ENCODE results near the gene DMRT1.

The DMRT1 gene

DNA sequence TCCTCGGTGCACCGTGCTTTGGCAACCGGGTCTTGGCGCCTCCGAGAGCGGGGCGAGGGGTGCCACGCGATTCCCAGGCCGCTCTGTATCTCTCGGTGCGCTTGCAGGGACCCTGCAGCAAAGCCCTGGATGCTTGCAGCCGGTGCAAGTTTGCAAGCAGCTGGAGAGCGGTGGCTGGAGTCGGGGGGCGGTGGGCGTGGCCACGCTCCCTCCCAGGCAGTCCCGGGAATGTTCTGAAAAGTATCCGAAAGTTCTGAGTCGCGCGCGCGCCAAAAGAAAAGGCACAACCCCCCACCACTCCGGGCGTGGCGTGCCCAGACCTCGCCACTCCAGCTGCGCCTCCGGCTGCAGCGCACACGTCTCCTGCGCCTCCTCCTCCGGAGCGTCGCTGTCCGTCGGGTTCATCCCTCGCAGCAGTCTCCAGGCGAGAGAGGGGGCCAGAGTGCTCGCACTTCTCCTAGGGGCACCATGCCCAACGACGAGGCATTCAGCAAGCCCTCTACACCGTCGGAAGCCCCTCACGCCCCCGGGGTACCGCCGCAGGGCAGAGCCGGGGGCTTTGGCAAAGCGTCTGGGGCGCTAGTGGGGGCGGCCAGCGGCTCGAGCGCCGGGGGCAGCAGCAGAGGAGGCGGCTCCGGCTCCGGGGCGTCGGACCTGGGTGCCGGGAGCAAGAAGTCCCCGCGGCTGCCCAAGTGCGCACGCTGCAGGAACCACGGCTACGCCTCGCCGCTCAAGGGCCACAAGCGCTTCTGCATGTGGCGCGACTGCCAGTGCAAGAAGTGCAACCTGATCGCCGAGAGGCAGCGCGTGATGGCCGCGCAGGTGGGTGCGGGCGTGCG is at the start of gene DMRT1:
TSS of gene DMRT1 (plus strand) at position 327 of the 839 bp plus-strand sequence. CDS start at position 469, 142 bp downstream.
- no peak for DNase-seq (ENCODE audit: low read depth in 3 of 3, low spot score in 1 of 3)

DNA sequence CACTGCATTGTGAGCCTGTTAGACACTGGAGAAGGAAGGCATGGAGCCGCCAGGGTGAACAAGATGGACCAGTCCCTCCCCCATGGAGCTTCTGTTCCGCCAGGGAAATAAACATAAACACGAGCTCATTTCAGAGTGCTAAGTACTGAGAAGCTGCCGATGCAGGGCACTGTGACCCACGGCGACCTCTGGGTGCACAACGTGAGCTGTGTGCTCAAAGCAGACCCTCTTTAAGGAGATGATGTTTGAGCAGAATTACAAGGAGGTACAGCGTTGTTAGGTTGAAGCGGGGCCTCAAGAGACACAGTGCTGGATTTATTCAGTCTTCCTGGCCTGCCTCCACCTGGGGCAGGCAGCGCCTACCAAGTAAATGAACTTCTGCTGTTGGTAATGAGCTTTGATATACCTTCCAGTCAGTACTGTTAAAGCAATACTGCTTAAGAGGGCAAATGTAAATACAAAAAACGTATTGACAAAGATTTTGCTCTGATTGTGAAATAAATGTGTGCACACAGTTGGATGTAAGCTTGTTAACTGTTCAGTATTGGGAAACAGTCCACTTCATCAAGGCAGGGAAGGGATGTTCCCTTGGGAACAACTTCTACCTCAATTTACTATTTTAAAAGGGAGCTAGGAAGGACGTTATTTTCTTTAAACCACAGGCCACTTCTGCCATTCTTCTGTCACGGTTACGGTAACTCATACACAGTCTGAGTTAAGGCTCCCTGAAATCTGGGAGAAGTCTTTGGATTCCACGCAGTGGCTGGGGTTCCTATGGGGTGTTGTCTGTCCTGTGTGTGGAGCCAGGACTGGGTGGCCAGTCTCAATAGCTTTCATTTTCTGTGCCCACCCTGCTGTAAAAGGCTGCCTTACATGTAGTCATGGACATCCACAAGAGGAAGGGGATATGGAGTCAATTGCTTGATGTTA is 48.9 kb upstream of the DMRT1 start:
- DNase-seq (ENCODE audit: low read depth in 3 of 3, low spot score in 1 of 3): no peak

DNA sequence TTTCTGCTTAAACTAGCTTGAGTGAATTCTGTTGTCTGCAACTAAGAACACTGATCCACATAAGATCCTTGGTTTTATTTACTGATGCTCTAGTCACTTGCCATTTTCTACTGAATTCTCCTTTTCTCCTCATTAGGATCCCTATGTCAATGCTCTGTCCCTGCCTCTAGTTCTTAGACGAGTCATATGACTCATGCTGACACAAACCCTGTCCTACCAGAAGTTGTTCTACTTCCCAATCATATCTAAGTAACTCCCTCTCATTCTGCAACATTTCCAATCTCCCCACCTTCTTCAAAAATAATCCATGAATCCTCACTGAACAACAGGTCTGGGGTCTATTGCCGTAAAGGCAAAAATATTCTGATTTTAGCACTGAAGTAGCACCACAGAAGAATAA is 47.1 kb upstream of the DMRT1 start:
- no peak for DNase-seq (ENCODE audit: low read depth in 3 of 3, low spot score in 1 of 3)

DNA sequence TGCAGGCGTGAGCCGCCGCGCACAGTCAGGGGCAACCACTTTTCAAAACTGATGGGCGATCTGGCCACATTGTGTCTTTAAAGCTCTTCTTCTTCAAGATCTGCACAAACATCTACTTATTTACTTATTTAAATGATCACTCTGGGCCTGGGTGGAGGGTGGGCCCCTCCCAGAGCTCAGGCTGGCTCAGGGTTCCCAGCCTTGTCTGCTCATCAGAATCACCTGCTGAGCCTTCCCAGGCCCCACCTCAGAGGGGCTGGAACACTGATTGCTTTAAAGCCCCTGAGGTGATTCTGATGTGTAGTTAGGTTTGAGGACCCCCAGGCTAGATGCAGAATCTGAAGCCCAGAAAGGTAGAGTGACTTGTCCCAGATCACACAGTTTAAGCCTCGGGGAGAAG is 45.6 kb upstream of the DMRT1 start:
- DNase-seq (ENCODE audit: low read depth in 3 of 3, low spot score in 1 of 3): no peak

DNA sequence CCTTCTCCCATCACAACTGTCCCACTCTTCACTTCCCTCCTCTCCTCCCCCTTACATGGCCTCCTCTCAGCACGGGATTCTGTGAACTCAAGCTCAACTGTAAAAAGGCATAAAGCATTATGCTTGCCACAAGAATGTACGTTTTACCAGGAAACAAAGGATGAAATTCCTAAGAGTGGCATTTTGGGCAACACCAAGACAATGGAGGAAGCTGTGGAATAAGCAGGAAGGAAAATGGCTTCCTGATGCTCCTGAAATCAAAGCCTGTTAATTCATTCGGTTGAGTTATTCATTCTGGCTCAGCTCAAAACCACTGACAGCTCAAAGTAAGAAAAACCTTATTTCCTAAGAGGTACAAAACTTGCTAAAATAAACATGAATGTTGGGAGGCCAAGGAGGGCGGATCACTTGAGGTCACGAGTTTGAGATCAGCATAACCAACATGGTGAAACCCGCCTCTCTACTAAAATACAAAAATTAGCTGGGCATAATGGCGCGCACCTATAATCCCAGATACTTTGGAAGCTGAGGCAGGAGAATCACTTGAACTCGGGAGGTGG is 40.8 kb upstream of the DMRT1 start:
- no peak for DNase-seq (ENCODE audit: low read depth in 3 of 3, low spot score in 1 of 3)

DNA sequence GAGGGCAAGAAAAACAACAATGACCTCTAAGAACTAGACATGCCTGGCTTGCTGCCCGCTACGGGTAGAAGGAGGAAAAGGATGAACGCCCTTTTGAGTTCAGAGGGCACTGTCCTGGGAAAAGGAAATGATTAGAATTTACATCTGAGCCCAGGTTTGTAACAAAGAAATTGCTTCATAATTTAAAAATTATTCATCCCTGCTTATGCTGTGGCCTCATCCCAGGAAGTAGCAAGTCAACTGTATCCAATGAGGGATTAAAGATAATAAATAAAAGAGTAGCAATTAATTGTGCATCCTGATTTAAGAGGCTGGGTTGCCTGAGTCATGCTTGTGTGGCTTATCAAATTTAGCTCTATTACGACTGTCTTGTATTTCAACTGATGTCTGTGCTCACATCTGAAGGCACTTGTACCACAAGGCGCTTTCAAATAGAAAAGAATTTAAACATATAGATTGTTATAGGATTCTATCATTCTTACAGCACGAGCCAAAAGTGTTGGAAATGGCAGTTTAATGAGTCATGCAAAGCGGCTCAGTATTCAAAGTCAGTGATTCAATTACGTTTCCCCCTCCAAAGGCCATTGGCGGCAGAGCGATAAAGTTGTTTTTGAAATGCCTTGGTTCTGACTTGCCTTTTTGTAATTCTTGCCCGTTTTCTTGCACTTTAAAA is 40.0 kb upstream of the DMRT1 start:
- DNase-seq (ENCODE audit: low read depth in 3 of 3, low spot score in 1 of 3): no peak

DNA sequence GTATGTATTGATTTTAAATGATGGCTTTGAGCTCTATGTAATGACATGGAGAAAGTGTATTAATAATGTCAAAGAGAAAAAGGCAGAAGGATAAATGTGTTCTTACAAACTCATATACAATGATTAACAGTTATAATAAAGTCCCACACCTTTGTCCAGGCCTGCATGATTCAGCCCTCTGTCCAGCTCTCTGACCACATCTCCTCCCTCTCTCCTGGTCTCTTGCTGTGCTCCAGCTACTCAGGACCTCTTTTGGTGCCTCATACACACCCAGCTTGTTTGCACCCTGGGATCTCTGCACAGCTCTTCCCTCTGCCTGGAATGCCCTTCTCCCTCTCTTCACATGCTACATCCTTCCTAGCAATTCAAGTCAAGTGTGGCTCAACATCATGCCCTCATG is 37.5 kb upstream of the DMRT1 start:
- DNase-seq (ENCODE audit: low read depth in 3 of 3, low spot score in 1 of 3): no peak

DNA sequence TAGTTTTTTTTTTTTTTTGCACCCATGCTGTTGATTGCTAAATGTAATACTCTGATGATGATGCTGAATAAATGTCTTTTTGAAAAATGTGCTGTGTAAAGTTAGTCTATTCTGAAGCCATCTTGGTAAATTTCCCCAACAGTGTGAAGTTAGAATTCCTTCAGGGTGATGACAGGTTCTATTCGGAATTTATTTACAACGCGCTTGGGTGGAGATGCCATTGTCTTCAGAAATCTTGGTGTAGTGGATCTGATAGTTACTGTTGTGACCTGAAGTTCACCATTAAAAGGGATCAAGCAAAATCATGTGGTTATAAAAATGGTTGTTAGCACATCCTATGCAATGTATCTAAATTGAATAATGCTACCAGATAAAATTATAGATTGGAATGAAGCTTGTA is 36.3 kb upstream of the DMRT1 start:
- DNase-seq (ENCODE audit: low read depth in 3 of 3, low spot score in 1 of 3): no peak

DNA sequence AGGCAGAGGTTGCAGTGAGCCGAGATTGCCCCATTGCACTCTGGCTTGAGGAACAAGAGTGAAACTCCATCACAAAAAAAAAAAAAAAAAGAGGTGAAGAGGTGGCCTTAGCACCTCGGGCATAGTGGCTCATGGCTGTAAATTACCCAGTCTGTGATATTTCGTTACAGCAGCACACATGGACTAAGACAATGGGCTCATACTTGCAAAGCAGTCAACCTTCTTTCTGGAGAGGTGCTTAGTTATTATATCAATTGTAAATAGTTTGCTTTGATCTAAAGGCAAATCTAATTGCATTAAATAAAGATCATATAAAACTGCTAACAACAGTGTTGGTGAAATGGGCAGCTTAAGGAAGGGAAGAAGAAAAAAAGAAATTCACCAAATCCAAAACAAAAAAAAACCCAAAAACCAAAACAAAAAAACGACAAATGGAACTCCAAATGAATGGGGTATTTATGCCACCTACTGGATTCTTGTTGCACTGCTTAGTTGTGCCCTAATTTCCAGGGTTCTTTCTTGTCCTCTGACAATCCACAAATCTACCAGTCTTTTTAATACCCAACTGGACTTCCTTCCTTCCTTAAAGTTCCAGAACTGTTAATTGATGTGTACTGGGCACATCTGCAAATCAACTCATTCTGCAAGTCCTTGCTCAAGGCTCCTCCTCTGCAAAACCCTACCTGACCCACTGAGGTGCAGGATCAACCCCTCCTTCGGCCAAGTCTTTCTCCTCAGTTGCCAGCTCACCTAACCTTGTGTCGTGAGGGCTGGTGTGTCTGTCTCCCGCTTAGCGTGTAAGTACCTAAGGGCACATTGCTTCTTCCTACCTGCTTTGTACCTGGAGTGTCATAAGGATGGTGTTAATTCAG is 35.0 kb upstream of the DMRT1 start:
- DNase-seq (ENCODE audit: low read depth in 3 of 3, low spot score in 1 of 3): no peak

DNA sequence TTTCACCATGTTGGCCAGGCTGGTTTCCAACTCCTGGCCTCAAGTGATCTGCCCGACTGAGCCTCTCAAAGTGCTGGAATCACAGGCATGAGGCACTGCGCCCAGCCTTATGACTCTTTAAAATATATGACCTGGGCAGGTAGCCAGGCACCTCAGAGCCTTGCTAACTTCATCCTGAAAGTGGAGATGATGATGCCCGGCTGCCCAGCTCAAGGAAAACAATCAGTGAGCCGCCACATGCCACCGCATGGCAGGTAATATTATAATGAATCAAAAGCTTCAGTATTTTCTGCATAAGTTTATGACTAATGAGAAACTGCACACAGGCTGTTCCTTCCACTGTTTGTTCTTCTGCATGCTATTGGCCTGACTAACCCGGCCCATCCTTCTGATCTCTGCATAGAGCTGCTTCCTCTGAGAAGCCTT is 30.4 kb upstream of the DMRT1 start:
- DNase-seq (ENCODE audit: low read depth in 3 of 3, low spot score in 1 of 3): no peak

DNA sequence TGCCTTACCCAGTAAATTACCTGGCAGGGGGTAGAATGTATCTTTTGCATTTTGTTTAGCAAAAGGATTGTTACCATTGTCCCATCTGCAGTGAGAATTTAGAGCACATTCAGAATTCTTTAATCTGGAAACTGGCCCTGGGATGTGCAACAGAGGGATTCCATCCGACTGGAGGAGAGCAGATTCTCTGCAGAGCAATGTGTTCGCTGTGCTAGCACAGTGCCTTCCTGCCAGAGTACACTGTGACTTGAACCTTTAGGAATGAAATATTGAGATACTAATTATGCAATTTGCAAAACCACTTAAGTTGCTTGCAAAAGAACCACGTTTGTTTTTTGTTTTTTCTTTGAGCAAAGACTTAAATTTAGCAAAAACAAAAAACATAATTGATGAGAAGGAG is 22.5 kb upstream of the DMRT1 start:
- no peak for DNase-seq (ENCODE audit: low read depth in 3 of 3, low spot score in 1 of 3)

DNA sequence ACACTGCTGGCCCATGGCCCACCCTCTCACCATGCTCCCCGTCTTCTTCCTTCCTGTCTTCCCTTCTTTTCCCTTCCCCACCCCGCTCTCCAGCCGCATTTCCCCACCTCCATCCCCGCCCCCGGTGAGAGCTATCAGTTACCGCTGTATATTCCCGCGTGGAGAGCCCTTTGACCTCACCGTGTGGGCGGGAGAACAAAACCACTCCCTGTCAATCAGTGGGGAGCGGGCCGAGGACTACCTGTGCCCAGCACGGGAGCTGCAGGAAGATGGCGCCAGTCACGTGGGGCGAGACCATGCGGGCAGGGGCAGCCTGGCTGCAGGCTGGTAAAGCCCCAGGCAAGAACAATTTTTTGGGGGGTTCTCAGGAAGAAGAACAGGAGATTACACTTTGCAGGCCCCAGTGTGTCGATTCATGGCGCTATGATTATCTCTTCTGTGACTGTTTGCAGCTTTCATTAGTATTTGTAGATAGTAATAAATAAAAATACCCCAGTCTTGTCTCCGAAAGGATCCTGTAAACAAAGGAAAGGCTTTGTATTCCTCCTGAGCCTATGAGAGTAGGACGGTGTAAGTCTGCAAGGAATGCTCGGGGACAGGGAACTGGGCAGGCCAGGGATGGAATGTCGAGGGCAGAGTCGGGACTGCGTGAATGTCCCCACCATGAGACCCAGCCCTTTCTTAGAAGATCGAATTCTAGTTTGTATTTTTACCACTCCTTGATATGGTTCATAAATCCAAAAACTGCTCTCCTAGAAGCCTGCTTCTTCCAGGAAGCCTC is 14.8 kb upstream of the DMRT1 start:
- DNase-seq (ENCODE audit: low read depth in 3 of 3, low spot score in 1 of 3): no peak

DNA sequence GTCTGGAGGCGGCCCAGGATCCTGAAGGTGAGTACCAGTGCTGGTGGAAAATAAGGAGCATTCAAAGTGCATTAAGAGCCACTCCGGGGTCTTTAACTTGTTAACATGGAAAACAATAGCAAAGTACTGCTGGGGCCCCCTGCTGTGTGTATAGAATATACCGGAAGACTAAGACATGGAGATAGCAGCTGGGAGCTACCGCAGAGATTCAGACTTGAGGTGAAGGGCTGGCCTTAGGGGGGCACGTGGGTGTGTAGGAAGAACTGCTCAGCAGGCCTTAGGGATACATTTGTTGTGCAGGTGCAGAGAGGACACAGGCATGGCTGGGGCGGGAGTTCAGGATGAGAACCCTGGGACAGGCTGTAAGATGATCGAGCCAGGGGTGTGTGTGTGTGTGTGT is 1.2 kb upstream of the DMRT1 start:
- DNase-seq (ENCODE audit: low read depth in 3 of 3, low spot score in 1 of 3): no peak

DNA sequence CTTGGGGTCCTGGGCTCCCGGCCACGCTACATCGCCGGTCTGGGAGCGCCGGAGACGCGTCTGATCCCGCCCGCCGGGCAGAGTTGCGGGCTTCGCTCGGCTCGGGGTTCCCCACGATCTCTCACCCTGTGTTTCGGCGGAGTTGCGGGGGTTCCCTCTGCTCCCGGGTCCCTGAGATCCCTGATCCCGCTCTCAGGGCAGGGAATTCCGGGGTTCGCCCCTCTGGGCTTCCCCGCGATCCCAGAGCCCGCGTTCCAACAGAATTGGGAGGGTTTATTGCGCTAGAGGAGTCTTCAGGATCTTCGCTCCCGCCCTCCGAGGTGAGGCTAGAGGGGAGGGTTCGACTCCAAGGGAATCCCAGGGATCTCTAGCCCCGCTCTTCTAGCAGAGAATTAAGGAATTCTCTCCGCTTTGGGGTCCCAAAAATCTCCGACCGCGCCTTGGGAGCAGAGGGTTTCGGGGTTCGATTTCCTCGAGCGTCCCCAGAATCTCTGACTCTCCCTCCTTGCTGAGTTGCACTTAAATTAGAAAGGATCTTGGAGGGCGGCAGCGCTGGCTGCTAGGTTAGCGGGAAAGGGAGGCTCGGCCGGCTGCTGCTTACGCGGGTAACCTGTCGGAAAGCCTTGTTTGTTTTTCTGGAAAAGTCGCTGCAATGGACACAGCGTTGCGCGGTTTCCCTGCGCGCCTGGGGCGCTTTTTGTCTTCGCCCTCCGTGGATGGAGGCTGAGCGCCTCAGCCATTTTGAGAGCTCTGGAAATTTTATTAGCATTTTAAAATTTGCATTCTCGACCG is 1.3 kb downstream of the DMRT1 start:
- no peak for DNase-seq (ENCODE audit: low read depth in 3 of 3, low spot score in 1 of 3)

DNA sequence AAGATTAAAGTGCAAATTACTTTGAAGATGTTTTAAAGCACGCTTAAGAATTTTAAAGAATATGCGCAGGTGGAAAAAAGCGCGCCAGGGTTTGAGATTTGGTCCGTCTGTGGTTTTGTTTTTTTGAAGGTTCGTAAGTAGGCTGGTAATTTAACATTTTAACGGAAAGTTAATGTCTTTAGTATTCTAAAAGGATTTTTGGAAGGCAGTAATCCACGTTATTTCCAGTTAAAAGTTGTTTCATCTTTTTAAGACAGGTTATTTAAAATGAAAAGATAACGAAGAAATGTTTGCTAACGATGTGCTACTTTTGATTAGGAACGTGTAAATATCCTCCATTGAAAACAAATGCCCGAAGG is 1.9 kb downstream of the DMRT1 start:
- DNase-seq (ENCODE audit: low read depth in 3 of 3, low spot score in 1 of 3): no peak

DNA sequence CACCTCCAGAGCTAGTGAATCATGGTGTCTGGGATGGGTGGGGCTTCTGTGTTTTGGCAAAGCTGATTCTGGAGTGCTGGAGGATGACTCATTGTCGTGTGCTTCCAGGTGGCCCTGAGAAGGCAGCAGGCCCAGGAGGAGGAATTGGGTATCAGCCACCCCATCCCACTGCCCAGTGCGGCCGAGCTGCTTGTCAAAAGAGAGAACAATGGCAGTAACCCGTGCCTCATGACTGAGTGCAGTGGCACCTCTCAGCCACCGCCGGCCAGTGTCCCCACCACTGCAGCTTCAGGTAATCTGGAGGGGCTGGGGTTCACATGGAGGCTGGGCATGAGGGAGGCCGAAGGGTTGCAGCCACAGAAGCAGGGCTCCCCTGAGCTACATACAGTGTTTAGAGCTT is 5.4 kb downstream of the DMRT1 start:
- DNase-seq (ENCODE audit: low read depth in 3 of 3, low spot score in 1 of 3): no peak

DNA sequence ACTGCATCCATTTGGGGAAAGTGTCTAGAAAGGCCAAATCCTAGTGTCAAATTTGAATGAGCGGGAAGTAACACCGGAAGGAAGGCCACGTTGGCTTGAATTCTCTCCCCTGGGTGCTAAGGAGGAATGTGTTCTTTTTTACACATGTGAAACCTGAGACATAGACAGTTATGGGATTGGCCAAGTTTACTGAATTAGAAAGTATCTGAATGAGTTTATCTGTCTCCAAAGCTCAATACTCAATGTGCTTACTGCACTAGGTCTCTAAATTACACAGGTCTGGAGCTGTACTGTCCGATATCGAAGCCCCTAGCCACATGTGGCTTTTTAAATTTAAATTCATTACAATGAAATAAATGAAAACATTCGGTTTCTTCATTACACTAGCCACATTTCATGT is 6.0 kb downstream of the DMRT1 start:
- DNase-seq (ENCODE audit: low read depth in 3 of 3, low spot score in 1 of 3): no peak

DNA sequence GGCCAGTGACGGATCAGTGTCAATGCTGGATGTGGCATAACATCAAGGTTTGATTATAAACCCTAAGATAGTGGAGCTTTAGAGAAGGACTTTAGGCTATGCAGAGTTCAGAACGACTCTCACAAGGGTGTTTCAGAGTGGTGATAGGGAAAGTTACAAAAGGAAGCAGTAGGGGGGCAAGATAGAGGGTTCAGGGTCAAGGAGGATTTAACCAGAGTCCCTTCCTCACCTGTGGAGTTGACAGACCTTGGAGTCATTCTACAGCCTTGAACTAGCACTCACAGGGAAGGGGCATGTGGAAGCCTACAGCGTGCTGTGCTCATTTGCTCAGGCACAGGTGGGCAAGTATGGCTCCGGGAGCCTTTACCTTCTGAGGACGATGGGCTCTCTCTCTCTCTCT is 7.9 kb downstream of the DMRT1 start:
- no peak for DNase-seq (ENCODE audit: low read depth in 3 of 3, low spot score in 1 of 3)

DNA sequence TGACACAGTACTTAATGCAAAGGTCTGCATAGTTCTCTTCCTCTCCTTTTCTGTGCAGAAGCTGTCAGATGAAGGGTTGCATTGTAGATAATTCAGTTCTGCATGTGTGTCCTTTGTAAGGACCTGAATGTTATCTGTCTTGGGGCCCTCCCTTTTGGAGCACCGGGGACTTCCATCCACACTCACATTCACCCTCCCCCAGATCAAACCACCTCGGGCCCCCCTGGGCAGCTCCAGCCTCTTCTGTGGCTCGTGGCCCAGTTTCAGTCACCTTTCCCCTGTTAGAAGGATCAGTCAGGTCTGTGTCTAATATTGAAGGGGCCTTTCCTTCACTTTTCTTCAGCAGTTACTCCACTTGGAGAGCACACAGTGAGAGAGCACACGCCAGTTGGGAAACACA is 11.0 kb downstream of the DMRT1 start:
- DNase-seq (ENCODE audit: low read depth in 3 of 3, low spot score in 1 of 3): no peak
